Cardiac fibroblast (primary cell): ENCODE data around the gene C17orf114.
A peak's percentile ranks its signal among the peaks of the same experiment; 100 is the strongest.

ENCODE experiments used
- DNase-seq, 2 donors: peaks; one replicate each; pipeline versions ENCODE4 v3.0.0 to v3.0.0-alpha.2; 2010; ENCODE audit warnings: low read depth in 2 of 2
- H3K4me3 ChIP-seq, 2 donors: replicated peaks in 1 of 2; 1 replicate in 1 of 2; 2 replicates in 1 of 2; pipeline ENCODE4 v1.5.1; 2011; ENCODE audit warnings: low read depth in 2 of 2, low read length in 2 of 2, mild to moderate bottlenecking in 2 of 2, moderate library complexity in 1 of 2
- TF ChIP-seq, protein P1 (sequence below): IDR thresholded peaks from one replicate; pipeline ENCODE4 v1.5.1; 2011; ENCODE audit warnings: low read depth, mild to moderate bottlenecking, low read length, inconsistent platforms

C17orf114 gene

DNA sequence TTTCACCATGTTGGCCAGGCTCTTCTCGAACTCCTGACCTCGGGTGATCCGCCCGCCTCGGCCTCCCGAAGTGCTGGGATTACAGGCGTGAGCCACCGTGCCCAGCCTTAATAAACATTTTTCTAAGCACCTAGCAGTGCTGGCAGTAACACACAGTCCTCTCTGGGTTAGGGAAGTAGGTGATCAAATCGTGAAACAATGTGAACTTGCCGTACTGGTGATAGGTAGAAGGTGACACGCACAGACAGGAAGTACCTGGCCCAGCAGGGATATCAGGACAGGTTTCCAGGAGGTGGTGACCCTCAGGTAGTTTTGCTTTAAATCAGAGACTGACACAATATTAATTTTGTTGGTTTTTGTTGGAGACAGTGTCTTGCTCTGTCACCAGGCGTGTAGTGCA, 9.3 kb upstream of the C17orf114 start:
- DNase-seq: no peak
- H3K4me3 ChIP-seq: no peak overlapping the region
- TF ChIP-seq, protein P1, sequence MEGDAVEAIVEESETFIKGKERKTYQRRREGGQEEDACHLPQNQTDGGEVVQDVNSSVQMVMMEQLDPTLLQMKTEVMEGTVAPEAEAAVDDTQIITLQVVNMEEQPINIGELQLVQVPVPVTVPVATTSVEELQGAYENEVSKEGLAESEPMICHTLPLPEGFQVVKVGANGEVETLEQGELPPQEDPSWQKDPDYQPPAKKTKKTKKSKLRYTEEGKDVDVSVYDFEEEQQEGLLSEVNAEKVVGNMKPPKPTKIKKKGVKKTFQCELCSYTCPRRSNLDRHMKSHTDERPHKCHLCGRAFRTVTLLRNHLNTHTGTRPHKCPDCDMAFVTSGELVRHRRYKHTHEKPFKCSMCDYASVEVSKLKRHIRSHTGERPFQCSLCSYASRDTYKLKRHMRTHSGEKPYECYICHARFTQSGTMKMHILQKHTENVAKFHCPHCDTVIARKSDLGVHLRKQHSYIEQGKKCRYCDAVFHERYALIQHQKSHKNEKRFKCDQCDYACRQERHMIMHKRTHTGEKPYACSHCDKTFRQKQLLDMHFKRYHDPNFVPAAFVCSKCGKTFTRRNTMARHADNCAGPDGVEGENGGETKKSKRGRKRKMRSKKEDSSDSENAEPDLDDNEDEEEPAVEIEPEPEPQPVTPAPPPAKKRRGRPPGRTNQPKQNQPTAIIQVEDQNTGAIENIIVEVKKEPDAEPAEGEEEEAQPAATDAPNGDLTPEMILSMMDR: no peak

DNA sequence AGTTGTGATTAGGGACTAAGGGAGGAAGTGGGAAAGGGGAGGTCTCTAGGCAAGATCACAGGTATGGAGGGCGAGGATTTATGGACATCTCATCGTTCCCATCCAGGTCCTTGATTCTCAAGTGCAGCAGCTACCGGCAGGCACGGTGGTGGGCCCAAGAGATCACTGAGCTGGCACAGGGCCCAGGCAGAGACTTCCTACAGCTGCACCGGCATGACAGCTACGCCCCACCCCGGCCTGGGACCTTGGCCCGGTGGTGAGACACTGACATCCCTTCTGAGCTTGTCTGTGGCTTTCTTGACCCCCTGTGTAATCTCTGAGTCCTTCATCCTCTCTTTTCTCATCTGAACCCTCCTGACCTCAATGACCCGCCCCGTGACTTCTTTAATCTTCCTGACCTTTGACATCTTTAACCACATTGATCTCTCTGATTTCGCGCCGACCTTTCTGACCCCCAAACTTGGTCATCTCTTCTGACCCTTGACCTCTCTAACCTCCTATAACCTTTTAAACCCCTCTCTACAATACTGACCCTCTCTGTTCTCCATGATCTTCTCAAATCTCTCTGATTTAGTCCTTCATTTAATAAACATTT, 8.7 kb upstream of the C17orf114 start:
- DNase-seq: no peak
- TF ChIP-seq, protein P1: no peak
- no peak overlapping the region for H3K4me3 ChIP-seq

DNA sequence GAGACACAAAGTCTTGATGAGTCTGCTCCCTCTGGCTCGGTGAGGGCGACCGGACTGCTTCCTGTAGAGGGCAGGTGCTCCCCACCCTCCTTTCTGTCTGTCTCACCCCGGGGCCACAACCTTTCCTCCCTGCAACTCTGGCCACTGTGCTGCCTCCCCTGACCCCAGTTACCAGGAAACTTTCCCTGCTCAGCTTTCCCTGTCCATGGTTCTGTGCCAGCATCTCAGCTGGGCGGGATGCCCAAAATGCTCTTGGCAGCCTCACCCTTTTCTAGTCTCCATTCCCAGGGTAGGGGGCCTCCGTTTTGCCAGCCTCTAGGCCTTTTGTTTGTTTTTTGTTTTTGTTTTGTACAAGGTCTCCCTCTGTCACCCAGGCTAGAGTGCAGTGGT, 6.2 kb upstream of the C17orf114 start:
- TF ChIP-seq, protein P1: no peak
- DNase-seq: peak in 1 of 2 donors; percentile 63
- no peak overlapping the region for H3K4me3 ChIP-seq

DNA sequence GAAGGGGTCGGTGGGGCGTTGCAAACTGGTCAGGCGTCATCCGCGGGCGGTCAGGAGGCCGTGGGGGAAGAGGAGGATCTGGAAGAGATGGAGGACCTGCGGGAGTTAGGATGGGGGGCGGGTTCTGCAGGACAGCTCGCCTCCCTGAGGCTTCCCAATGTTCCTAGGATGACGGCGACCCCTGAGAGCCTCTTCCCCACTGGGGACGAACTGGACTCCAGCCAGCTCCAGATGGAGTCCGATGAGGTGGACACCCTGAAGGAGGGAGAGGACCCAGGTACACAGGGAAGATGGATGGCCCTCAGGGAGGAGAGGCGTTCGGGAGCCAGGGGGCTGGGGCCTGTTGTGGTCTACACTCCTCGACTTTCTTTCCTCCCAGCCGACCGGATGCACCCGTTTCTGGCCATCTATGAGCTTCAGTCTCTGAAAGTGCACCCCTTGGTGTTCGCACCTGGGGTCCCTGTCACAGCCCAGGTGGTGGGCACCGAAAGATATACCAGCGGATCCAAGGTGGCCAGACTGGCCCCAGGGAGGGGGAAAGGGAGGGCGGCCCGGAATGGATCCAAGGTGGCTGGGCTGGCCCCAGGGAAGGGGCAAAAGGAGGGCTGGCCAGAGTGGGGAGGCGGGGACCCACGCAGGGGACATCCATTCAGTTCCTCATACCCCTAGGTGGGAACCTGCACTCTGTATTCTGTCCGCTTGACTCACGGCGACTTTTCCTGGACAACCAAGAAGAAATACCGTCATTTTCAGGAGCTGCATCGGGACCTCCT, 5.7 kb upstream of the C17orf114 start:
- DNase-seq: no peak
- peak overlapping the region; percentile 74 to 75 for H3K4me3 ChIP-seq
- TF ChIP-seq, protein P1: no peak

DNA sequence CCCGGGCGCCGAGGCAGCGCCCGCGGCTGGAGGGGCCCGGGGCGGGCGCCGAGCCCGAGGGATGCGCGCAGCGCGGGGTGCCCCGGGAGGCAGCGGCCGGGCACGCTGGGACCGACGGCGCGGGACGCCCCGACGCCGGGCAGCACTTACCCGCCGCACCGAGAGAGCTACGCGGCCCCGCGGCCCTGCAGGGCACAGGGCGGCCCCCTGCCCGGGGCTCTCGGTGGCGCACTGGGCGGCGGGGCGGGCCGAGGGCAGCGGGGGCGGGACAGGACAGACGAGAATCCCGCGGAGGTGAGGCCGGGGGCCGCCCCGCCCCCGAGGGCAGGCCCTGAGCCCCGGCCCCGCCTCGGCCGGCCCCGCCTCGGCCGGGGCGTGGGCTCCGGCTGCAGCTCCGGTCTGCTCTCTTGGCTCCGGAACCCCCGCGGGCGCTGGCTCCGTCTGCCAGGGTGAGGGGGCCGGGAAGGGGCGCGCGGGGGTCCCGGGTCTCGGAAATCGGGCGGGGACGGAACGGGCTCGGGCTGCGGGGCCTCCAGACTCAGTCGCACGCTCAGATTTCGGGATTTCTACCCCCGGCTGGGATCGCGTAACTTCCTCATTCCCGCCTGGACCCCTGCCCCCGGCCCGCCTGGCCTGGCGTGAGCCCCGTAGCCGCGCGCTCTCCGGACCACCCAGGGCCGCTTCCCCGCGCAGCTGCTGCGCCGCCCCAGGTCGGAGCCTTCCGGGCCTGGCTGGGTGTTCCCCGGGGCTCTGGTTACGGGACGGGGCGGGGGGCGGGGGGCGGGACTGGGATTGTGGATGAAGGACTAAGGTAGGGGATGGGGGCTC, 4.9 kb upstream of the C17orf114 start, which contains the start of gene PLD2:
TSS of gene PLD2 (plus strand) at position 376 of the 828 bp plus-strand sequence. CDS start 621 bp downstream, outside the sequence.
- TF ChIP-seq, protein P1: no peak
- H3K4me3 ChIP-seq: peak within 1 kb of the TSS; percentile 74 to 75
- DNase-seq: peak; percentile 67 to 80

DNA sequence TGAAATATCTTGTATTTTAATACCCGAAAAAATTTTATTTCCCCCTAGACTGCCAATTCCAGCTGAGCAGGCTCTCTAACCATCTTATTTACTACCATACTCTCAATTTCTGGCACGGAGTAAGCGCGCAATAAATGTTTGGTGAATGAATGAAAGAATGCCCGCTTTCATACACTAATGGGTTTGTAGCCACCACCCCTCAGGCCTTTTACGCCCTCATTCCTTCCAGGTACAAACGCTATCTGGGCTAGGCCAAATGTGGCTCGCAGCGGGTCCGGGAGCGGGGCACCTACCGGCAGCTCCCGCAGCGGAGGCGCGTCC, 4.3 kb upstream of the C17orf114 start:
- peak overlapping the region; percentile 50 to 69 for H3K4me3 ChIP-seq
- DNase-seq: peak in 1 of 2 donors; percentile 25
- TF ChIP-seq, protein P1: no peak
